A549 treated with Mapracorat at 1 μM for 4 hours (cell line): Measurements from ENCODE around the gene ZMYND12. TPM values are rescaled to one million over a fixed set of nuclear protein-coding genes. Genes with fewer than 3 reads are reported as not detected.

ENCODE experiments used
- total RNA-seq: library from RNA; stranded (reverse); fragments of 200-300 nt; extraction: Qiagen RNA extraction; gene quantifications from 5 replicates; pipeline ENCODE4 v1.2.3, GENCODE V29; 2022

Gene ZMYND12
- total RNA-seq: 0.37 to 1.00 TPM (median 0.50 TPM) in 5 replicates

GRCh38 chr1:42456010-42456753 is at the start of gene ZMYND12, which contains the start of gene PPCS:
Gene ZMYND12 (minus strand): TSS chr1:42456022. CDS start chr1:42455997, 25 bp downstream.
Gene PPCS (plus strand): TSS chr1:42456543. CDS start chr1:42456566, 23 bp downstream.

DNA sequence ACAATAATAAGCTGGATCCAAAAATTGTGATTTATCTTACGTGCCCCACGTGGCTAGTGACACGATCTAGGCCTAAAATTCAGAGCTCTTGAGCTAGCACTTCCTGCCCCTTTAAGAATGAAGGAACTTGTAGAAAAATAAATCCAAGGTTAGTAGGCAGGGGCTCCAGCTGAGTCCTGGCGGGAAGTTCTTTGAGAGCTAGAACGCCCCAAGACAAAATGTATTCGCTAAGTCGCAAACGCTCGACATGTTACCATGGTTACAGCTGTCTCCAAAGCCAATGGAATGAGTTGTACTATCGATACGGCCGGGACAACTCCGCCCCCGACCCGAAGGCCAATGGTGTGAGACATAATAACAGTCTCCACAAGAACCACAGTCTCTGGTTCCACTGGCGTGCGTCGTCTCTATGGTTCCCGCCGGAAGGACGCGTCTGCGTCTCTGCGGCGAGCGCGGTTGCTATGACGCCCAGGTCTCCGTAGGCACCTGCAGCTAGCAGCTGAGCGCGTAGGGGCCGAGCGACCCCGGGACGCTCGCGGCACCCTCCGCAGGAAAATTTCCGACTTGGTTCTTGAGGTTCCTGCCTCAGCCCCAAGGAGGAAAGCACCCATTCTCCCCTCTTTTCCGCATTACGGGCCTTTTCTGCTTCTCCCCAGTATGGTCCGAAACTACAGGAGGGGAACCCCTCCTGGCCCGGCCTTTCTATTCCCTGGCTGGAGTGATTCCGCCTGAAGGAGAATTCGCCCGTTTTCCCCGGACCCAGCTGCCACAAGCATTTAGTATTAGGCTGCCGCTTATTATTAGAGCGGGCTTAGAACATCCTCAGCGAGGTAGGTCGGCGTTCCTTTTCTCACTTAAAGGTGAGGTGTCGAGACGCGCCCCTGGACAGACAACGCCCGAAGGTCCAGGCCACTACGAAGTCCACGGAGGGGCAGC is 7.3 kb upstream of the ZMYND12 start, which contains the start of gene CCDC30:
CCDC30 (plus strand) TSS at position 459 of the 936 bp plus-strand sequence. CDS start 17,266 bp downstream, outside the sequence.

GRCh38 chr1:42380586-42381279 is 75.1 kb downstream of the ZMYND12 start, which contains the start of gene RIMKLA:
Gene RIMKLA (plus strand): TSS chr1:42380792. CDS start chr1:42380935, 143 bp downstream.

Other genes with a start within 250 kb of the ZMYND12 start
- gene FOXJ3, start 120.8 kb downstream of the ZMYND12 start, total RNA-seq: 15.5 to 20.0 TPM (median 17.8 TPM) in 5 replicates
- 0.39 to 1.3 TPM (median 1.1 TPM) in 5 replicates for gene RIMKLA, start 75.2 kb downstream of the ZMYND12 start, total RNA-seq
- 35.2 to 39.7 TPM (median 37.0 TPM) in 5 replicates for gene PPCS, start 521 bp upstream of the ZMYND12 start, total RNA-seq
- 0.55 to 1.6 TPM (median 0.59 TPM) in 5 replicates for gene CCDC30, start 7.3 kb upstream of the ZMYND12 start, total RNA-seq
- 58.6 to 73.0 TPM (median 63.3 TPM) in 5 replicates for gene PPIH, start 202.4 kb upstream of the ZMYND12 start, total RNA-seq
- gene YBX1, start 226.4 kb upstream of the ZMYND12 start, total RNA-seq: 734 to 809 TPM (median 780 TPM) in 5 replicates